CD4-positive, alpha-beta T cell treated with Interleukin-15 for 1 hour (primary cell): ENCODE results near the gene SIM2.

Experiments
- DNase-seq: peaks from one replicate; pipeline ENCODE4 v3.0.0-alpha.2; 2020

The SIM2 gene

GRCh38 chr21:36700971-36701755 is 2.2 kb downstream of the SIM2 start:
- DNase-seq, result no peak

GRCh38 chr21:36701756-36702621 is 3.1 kb downstream of the SIM2 start:
- no peak for DNase-seq

- no peak for DNase-seq
These were observed 3.7 kb downstream of the SIM2 start for GRCh38 chr21:36702622-36702968.

- no peak for DNase-seq
These were observed 4.2 kb downstream of the SIM2 start for GRCh38 chr21:36703123-36703522.

DNA sequence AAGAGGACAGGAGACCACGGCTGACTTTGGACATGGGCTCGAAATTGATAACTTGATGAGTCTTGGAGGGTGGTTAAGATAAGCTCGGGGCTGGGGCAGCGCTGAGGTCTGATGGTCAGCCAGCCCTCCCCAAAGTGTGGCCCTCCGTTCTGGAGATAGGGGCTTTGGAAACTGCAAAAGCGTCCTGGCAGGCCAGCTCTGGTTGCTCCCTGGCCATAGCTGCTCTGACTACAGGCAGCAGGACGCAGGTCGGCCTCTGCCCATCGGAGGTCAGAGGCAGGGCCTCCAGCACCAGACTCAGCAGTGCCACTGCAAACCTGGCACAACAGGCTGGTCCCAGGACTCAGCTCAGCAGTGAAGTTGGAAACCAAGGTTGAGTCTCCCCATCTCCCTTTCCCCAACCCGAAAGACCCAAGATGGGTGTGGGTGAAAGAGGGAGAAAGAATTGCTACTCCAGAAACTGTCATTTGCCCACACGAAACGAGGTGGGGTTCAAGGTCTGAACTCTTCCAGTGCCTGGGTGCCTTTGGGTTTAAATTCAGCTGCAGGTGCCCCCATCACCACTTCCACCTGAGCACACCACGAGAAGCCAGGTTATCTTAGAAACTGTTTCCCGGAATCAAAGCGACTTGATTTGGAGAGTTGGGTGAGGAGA is 4.8 kb downstream of the SIM2 start:
- DNase-seq, result no peak

GRCh38 chr21:36704281-36704957 is 5.5 kb downstream of the SIM2 start:
- DNase-seq, result no peak

GRCh38 chr21:36704958-36705678 is 6.2 kb downstream of the SIM2 start:
- DNase-seq, result no peak

DNA sequence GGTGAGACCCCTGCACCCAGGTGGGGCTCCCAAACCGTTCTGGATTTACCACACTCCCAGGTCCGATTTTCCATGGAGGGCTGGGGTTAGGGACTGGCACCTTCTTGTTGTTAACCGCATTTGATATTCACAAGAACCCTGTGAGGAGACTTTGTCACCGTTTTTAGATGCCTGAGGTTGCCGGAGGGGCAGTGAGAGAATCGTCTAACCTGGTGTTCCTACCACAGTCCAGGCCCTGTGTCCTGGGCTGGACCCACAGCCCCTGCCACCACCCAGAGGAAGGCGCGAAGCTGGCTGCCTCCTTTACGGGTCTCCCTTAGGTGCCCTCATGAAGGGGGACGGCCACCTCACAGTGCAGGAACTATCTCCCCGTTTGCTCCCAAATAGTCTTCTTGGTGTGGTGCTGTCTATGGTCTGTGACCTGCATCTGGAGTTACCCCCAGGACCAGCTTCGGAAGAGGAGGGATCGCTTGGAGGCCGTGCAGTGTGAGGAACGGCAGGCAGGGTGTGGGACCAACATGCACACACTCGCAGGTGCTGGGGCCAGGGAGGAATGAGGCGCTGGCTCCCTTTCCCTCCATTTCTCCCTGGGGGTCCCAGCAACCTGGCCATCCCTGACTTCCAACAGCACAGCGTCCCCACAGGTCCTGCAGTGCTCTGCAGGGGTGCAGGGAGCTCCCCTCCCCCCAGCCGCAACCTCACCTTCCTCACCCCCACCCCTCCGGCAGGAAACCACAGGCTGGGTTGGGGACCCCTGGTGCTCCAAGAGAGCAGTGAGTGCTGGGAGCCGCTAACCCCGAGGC is 7.0 kb downstream of the SIM2 start:
- DNase-seq, result no peak

GRCh38 chr21:36706482-36706852 is 7.6 kb downstream of the SIM2 start:
- DNase-seq, result no peak

GRCh38 chr21:36706951-36707762 is 8.2 kb downstream of the SIM2 start:
- DNase-seq, result no peak

GRCh38 chr21:36707763-36708285 is 8.9 kb downstream of the SIM2 start:
- no peak for DNase-seq

GRCh38 chr21:36708286-36709029 is 9.5 kb downstream of the SIM2 start:
- no peak for DNase-seq

GRCh38 chr21:36709030-36709867 is 10.3 kb downstream of the SIM2 start:
- DNase-seq, result no peak

- no peak for DNase-seq
These were observed 11.2 kb downstream of the SIM2 start for GRCh38 chr21:36709868-36710728.

GRCh38 chr21:36710729-36711048 is 11.8 kb downstream of the SIM2 start:
- no peak for DNase-seq

GRCh38 chr21:36713746-36714145 is 14.8 kb downstream of the SIM2 start:
- no peak for DNase-seq

DNA sequence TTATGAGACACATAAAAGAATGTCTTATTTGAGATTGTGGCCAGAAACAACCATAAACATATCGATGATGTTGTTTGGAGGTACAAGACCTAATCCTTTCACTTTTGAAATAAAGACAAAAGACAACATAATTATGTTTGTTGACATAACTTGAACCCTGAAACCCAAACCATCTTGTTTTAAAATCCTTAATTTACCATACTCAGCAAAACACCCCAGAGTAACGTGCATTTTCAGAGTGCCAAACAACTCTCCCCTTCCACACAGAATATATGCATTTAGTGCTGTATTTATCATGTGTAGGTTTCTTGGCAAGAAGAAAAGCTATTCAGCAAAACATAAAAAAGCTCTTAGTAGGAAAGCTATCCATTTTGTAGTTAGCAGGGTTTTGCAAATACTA is 17.5 kb downstream of the SIM2 start:
- no peak for DNase-seq

- no peak for DNase-seq
These were observed 17.9 kb downstream of the SIM2 start for GRCh38 chr21:36716836-36717235.
